Measurements from ENCODE around the gene TMCC1.

DNA sequence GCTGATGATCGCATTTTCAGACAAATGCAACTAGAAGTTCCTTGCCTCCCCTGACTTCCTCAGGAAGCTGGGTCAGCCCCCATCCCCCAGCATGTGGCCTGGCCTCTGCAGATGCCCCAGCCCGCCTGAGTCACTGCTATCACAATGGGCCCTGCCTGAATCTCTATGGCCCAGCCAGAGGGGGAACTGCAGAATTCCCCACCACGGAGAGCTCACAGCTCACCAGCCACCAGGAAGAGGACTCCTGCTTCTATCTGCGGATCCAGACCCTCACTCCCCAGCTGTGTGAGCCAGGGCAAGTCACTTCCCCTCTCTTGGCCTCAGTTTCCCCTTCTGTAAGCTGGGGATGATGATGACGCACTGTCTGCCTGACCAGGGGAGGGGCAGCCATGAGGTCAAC, 293.9 kb downstream of the TMCC1 start:
- TF ChIP-seq, protein P1, sequence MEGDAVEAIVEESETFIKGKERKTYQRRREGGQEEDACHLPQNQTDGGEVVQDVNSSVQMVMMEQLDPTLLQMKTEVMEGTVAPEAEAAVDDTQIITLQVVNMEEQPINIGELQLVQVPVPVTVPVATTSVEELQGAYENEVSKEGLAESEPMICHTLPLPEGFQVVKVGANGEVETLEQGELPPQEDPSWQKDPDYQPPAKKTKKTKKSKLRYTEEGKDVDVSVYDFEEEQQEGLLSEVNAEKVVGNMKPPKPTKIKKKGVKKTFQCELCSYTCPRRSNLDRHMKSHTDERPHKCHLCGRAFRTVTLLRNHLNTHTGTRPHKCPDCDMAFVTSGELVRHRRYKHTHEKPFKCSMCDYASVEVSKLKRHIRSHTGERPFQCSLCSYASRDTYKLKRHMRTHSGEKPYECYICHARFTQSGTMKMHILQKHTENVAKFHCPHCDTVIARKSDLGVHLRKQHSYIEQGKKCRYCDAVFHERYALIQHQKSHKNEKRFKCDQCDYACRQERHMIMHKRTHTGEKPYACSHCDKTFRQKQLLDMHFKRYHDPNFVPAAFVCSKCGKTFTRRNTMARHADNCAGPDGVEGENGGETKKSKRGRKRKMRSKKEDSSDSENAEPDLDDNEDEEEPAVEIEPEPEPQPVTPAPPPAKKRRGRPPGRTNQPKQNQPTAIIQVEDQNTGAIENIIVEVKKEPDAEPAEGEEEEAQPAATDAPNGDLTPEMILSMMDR (IDR thresholded peaks at IDR 0.05; ENCODE audit: extremely low read depth in 1 of 2, insufficient read depth in 1 of 2, low read depth in 1 of 2, low read length in 2 of 2), result no peak
- TF ChIP-seq POLR2AphosphoS5 (IDR thresholded peaks at IDR 0.05; ENCODE audit: insufficient read depth, low read depth, low read length), result peak; percentile 87
